Measurements from ENCODE around the gene CNNM1.

The CNNM1 gene

DNA sequence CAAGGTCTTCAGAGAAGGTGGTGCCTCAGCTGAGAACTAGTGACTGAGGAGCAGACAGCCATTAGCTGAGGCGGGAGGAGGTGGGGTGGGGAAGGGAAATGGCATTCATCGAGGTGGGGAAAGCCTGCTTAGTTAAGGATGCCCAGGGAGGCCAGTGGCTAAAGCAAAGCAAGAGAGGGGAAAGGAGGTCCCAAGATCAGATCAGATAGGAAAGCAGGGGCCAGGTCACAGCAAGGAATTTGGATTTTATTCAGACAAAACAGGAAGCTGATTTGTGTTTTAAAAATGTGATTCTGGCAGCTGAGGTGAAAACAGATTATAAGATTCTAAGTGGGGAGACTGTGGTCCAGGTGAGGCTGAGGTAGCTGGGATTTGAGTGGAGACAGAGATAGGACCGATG, 45.8 kb downstream of the CNNM1 start:
- DNase-seq = no peak

- DNase-seq = no peak
Measured at GRCh38 chr10:99375426-99375825, 46.3 kb downstream of the CNNM1 start.

- DNase-seq = no peak
Measured at GRCh38 chr10:99382176-99382575, 53.0 kb downstream of the CNNM1 start.

DNA sequence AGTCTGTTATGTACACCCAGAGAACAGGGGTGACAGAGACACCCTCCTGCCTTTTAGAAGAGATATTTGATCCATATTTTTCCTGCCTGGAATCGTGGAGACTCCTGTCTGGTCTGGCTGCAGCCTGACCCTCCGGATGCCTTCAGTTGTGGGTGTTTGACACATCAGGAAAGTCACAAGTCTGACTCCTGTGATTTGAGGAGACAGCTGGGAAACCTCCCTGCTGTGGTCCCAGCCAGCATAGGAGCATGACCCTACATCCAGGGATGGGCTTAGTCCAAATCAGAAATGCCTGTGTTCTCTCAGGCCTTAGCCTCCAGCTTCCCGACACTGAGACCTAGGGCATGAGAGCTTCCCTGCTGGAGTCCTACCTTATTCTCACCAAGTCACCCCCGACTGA, 57.9 kb downstream of the CNNM1 start:
- DNase-seq = no peak

DNA sequence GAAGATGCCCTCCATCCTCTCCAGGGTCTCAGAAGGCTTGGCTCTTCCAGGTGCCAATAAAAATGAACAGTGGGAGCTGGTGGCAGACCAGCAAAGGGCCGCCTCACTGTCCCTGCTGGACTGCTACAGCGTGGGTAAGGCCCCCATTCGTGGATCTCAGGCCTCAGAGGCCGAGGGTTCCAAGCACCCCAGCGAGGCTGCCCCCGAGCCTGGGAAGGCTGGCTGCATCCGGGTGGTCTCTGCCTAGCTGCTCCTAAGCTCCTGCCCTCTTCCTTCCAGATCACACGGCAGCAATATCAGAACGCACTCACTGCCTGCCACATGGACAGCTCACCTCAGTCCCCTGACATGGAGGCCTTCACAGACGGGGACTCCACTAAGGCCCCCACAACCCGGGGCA, 58.4 kb downstream of the CNNM1 start:
- DNase-seq = no peak

GRCh38 chr10:99389729-99390480, 60.7 kb downstream of the CNNM1 start:
- DNase-seq = no peak

GRCh38 chr10:99391346-99391745, 62.2 kb downstream of the CNNM1 start:
- no peak for DNase-seq

DNA sequence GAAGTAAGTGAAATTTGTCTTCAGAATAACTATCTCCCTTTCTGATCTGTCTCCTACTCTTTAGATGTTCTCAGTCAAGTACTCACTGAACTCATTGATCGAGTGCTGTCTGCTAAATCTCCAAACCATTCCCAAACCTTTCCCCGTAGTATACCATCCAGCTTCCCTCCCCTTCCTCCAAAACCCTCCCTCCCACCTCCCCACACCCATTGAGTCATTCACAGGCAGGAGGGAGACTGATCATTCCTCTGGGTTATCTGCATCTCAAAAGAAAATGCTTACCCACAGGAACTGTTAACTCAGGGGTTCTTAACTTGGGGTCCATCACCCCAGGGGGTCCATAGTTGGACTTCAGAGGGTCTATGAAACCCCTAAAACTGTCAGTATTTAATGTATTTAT, 63.9 kb downstream of the CNNM1 start:
- no peak for DNase-seq

GRCh38 chr10:99393683-99394082, 64.5 kb downstream of the CNNM1 start:
- DNase-seq = no peak

GRCh38 chr10:99394256-99394655, 65.1 kb downstream of the CNNM1 start:
- no peak for DNase-seq

DNA sequence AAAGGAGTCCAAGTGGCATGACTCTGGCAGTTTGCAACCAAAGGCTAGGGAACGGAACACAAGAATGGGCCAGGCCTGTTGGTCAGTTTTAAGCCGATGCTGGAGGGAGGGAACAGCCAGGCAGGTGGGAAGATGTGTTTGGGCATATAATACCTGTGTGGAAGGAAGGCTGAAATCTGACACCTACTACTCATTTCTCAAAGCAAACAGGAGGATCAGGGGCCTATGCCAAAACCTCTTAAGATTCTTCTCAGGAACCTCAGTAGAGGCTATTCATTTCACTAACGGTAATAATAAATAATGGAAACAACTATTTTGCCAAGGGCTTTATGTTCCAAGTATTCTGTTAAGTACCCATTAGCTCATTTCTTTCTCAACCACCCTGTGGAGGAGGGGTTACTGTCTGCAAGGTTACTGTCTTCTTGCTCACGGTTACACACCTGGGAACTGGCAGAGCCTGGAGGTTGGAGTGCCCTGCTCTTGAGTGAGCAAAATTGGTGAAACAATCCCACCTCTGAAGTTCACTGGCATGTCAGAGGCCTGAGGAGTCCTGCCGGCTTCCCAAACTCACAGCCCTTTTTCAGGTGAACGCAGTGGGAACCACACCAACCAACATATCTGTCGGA, 65.7 kb downstream of the CNNM1 start:
- no peak for DNase-seq

DNA sequence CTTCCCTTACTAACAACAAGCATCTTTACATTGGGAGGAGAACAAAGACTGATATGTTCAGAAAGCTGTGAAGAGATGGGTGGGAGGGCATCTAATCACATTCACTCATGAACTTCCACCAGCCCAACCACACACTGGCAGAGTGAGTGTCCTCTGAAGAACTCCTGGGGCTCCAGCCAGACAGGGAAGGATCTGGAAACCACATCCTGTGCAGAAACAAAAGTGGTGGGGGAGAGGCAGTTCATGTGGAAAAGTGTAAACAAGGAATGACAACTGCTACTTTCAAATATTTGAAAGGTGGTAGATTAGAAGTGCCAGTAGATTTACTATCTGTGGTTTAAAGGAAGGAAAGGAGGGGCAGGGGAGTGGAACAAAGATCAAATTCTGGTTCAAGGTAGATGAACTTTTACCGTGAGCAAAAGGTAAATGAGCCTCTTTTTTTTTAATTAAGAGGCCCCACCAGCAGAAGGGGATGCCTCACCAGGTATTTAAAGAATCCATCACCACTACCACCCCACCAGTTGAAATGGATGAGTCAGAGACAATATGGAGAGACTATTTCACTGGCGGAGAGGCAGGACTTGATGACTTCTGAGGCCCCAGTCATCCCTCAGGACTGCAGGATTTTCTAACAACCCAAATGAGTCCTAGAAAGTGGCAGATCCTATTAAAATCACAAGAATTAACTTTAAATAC, 66.7 kb downstream of the CNNM1 start:
- no peak for DNase-seq

DNA sequence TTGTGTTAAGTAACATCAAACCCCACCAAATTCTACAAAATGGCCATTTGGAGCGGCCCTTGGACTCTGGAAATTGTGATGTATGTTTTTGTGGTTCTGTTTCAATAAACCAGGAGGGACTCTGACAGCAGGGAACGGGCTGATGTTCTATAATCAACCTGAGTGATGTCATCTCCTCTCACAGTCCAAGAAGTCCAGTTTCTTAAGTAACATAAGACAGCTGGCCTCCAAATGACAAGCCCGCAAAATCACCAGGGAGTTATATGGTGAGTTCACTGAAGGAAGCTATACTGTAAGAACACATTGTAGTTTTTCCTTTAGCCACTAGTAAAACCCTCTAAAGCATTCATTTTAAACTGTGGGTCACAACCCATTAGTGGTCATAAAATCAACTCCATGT, 67.3 kb downstream of the CNNM1 start:
- no peak for DNase-seq

- no peak for DNase-seq
Measured at GRCh38 chr10:99399664-99400063, 70.5 kb downstream of the CNNM1 start.

DNA sequence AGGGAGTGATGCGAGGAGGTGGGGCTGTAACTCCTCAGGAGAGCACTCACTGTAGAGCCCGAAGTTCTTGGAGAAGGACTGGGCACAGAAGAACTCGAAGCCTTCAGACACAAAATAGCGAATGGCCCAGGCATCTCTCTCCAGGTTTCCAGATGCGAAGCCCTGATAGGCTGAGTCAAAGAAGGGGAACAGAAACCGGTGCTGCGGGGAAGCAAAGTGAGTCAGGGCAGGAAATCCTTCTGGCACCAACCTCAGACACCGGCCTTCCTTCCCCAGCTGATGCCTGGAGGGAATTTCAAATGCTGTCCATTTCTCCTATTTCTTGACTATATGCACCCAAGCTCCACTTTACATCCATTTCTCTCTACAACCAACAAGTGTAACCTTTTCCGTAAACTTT, 74.5 kb downstream of the CNNM1 start:
- no peak for DNase-seq

DNA sequence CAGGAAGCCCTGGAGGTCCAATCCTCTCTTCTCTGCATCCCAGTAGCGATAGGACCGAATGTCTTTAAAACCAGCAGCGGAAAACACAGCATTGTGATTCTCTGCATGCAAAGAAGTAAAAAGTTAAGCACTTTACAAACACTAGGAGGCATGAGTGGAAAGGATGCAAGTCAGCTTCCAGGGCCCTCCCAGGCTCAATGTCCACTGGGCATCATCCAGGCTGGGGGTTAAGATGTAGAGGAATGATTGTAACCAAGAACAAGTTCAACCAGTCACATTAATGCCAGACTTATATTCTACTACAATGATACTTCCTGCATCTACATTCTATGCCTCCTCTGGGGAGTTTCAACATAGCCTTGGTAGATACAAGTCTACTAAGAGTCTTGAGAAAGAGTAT, 77.0 kb downstream of the CNNM1 start:
- no peak for DNase-seq

DNA sequence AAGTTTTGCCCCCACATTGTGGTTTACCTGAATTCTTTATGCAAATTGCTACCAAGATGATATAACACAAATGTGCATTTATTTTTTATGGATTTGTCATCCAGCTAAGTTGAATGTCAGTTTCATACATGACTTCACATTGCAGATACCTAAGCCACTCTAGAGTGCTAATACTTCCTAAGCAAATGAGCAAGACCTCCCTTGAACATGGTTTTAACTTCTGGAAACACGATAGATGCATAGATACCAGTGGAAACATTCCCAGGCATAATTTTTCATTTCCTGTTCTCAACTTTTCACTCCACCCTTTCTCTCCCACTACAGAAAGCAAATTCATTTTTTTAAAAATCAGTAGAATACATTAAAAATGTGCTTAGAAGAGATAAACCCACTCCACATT, 81.0 kb downstream of the CNNM1 start:
- no peak for DNase-seq

DNA sequence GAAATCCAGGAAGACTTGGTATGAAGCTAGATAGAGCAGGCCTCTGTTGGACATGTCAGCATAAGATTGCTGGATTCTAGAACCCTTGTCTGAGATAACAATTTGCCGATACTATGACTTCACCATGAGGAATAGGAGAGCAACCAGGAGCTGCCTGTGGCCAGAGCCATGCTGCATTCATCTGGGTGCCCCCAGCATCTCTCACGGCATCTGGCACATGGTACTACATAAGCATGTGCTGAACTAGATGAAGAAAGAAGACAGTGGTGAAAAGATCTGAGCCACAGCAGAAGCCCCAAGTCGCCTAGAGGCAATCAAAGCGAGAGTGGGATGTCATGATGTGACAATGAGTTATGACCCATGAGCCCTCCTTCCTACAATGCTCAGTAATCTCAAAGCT, 81.7 kb downstream of the CNNM1 start:
- DNase-seq = no peak

GRCh38 chr10:99411546-99411945, 82.4 kb downstream of the CNNM1 start:
- no peak for DNase-seq

DNA sequence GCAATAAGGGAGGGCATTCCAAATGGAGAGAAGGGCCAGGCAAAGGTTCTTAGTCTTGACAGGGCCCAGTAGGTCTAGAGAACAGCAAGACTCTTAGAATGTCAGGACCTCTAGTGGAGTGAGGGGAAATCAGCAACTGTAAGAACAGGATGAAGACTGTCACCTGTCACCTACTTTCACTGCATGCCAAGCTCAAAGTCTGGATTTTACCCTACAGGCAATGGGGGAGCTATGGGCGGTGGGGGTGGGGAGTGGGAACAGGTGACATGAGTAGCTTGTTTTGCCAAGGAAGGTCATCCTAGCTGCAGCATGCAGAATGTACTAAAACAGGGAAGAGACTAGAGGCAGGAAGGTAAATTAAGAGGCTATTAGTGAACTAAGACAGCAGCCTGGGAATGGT, 82.9 kb downstream of the CNNM1 start:
- no peak for DNase-seq

- DNase-seq = no peak
Measured at GRCh38 chr10:99418910-99419624, 89.9 kb downstream of the CNNM1 start.

- no peak for DNase-seq
Measured at GRCh38 chr10:99419688-99420087, 90.5 kb downstream of the CNNM1 start.

DNA sequence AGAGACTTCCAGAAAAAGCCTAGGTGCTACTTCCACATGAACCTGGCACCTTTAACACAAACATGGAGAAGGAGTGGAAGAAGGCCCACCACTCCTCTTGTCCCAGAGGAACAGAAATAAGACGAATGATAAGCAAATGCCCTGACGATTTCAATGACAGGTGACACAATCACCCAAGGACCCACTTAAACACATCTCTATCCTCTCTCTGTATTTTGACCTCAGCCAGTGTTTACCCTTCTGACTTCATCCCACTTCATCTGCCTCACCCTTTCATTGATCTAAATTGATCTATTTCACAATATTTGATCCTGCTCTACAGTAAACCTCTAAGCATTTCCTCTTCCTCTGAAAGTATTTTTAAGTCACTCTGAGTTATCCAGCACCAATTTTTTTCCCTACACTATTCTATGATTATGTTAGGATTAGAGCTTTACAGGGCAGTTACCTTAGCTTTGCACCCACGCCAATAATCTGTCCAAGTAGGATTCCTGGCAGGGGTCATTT, 92.1 kb downstream of the CNNM1 start:
- no peak for DNase-seq

All from effector CD4-positive, alpha-beta T cell (primary cell).